Lower leg skin (tissue), 3 donors: ENCODE measurements around the gene GAGE10.

ENCODE experiments used
- CTCF ChIP-seq, 3 donors: fragments of 450-650 bp; IDR thresholded peaks; one replicate each; pipeline ENCODE4 v1.5.1; 2016; ENCODE audit warnings: antibody characterized with exemption in 3 of 3, mild to moderate bottlenecking in 3 of 3, moderate library complexity in 2 of 3
- POLR2A ChIP-seq, 2 donors: fragments of 450-650 bp; IDR thresholded peaks; one replicate each; pipeline ENCODE4 v1.6.1; 2016 to 2017; ENCODE audit warnings: antibody characterized with exemption in 2 of 2, mild to moderate bottlenecking in 1 of 2, moderate library complexity in 1 of 2

GRCh38 chrX:49290215-49290614 lies 13.2 kb upstream of the GAGE10 start:
- no peak for TF ChIP-seq CTCF (IDR thresholded peaks at IDR 0.05)
- no peak for TF ChIP-seq POLR2A (IDR thresholded peaks at IDR 0.05)
